Mucosa of rectum (tissue), 2 donors: ENCODE data around the gene MGRN1.

ENCODE experiments used
- H3K27ac ChIP-seq, 2 donors: one replicate each; pipeline ENCODE4 v1.7.0; 2013; ENCODE audit warnings: inconsistent platforms in 2 of 2, low read depth in 2 of 2, low read length in 2 of 2
- H3K27me3 ChIP-seq, 2 donors: one replicate each; pipeline ENCODE4 v1.7.0; 2013; ENCODE audit warnings: low read length in 2 of 2; ENCODE audit not compliant: control insufficient read depth in 2 of 2, insufficient read depth in 2 of 2
- H3K36me3 ChIP-seq, 2 donors: one replicate each; pipeline ENCODE4 v1.7.0; 2013; ENCODE audit warnings: low read length in 2 of 2; ENCODE audit not compliant: control insufficient read depth in 2 of 2, insufficient read depth in 2 of 2
- H3K4me1 ChIP-seq, 2 donors: one replicate each; pipeline ENCODE4 v1.7.0; 2013; ENCODE audit warnings: low read length in 2 of 2, mild to moderate bottlenecking in 1 of 2; ENCODE audit not compliant: control insufficient read depth in 2 of 2, insufficient read depth in 2 of 2
- H3K4me3 ChIP-seq, 2 donors: one replicate each; pipeline ENCODE4 v1.7.0; 2013; ENCODE audit warnings: low read length in 2 of 2
- H3K9ac ChIP-seq, 2 donors: one replicate each; pipeline ENCODE4 v1.7.0; 2013; ENCODE audit warnings: low read length in 2 of 2, low read depth in 1 of 2, mild to moderate bottlenecking in 1 of 2
- H3K9me3 ChIP-seq, 2 donors: one replicate each; pipeline ENCODE4 v1.7.0; 2013; ENCODE audit warnings: low read length in 2 of 2; ENCODE audit not compliant: control insufficient read depth in 2 of 2
- donor health status: healthy.
- donor health status: Normal muscosa, but diverticular disease.

MGRN1 gene

GRCh38 chr16:4612977-4613635, 11.5 kb upstream of the MGRN1 start:
- no peak overlapping the region for H3K27ac ChIP-seq
- peak overlapping the region; percentile 82 to 94 for H3K4me3 ChIP-seq
- peaks cover 29 to 35% of the 10 kb centered on the region in 2 donors for H3K4me1 ChIP-seq

GRCh38 chr16:4613636-4614570, 10.7 kb upstream of the MGRN1 start:
- H3K9me3 ChIP-seq = no peaks in the 10 kb centered on the region

More at GRCh38 chr16:4612977-4613635, 11.5 kb upstream of the MGRN1 start:
- no peaks in the 10 kb centered on the region for H3K9me3 ChIP-seq
- H3K27me3 ChIP-seq = no peaks in the 10 kb centered on the region
- H3K36me3 ChIP-seq = peaks cover 2 to 3% of the 10 kb centered on the region in 2 donors
- peak overlapping the region; percentile 63 to 95 for H3K9ac ChIP-seq

GRCh38 chr16:4614571-4615383, 9.8 kb upstream of the MGRN1 start, which contains the start of gene UBALD1:
TSS of gene UBALD1 (minus strand) at chr16:4614888. CDS start at chr16:4614797, 91 bp downstream.
- Histone ChIP-seq H3K27me3 (no peaks in the 10 kb centered on the region), H3K9ac (peak within 1 kb of the TSS; percentile 72 to 95), H3K4me3 (peak within 1 kb of the TSS; percentile 82 to 94), H3K27ac (peak within 1 kb of the TSS; percentile 91 to 95), H3K4me1 (peaks cover 33 to 37% of the 10 kb centered on the region in 2 donors), H3K36me3 (no peaks in the 10 kb centered on the region), H3K9me3 (no peaks in the 10 kb centered on the region)

More at GRCh38 chr16:4613636-4614570, 10.7 kb upstream of the MGRN1 start:
- Histone ChIP-seq H3K9ac (peak overlapping the region; percentile 63 to 95), H3K36me3 (no peaks in the 10 kb centered on the region), H3K4me3 (peak overlapping the region; percentile 82 to 94), H3K27me3 (no peaks in the 10 kb centered on the region), H3K27ac (peak overlapping the region; percentile 82 to 91), H3K4me1 (peaks cover 31 to 37% of the 10 kb centered on the region in 2 donors)

- Histone ChIP-seq H3K4me3 (peak overlapping the region; percentile 82 to 94), H3K9me3 (no peaks in the 10 kb centered on the region), H3K9ac (peak overlapping the region; percentile 72 to 78), H3K4me1 (peaks cover 33 to 37% of the 10 kb centered on the region in 2 donors), H3K27me3 (no peaks in the 10 kb centered on the region), H3K36me3 (no peaks in the 10 kb centered on the region), H3K27ac (peak overlapping the region; percentile 91 to 95)
Measured at GRCh38 chr16:4615384-4616046, 9.1 kb upstream of the MGRN1 start.

GRCh38 chr16:4616047-4616811, 8.4 kb upstream of the MGRN1 start:
- Histone ChIP-seq H3K9ac (peak overlapping the region; percentile 98 to 99), H3K9me3 (no peaks in the 10 kb centered on the region), H3K4me1 (peaks cover 33 to 37% of the 10 kb centered on the region in 2 donors), H3K36me3 (no peaks in the 10 kb centered on the region), H3K27me3 (no peaks in the 10 kb centered on the region), H3K4me3 (peak overlapping the region; percentile 82 to 94), H3K27ac (peak overlapping the region; percentile 99 to 100)

- Histone ChIP-seq H3K27ac (no peak overlapping the region), H3K36me3 (no peaks in the 10 kb centered on the region), H3K4me3 (no peak overlapping the region), H3K4me1 (peaks cover 30 to 34% of the 10 kb centered on the region in 2 donors), H3K9ac (no peak overlapping the region), H3K27me3 (no peaks in the 10 kb centered on the region), H3K9me3 (no peaks in the 10 kb centered on the region)
Measured at GRCh38 chr16:4617880-4618279, 6.7 kb upstream of the MGRN1 start.

GRCh38 chr16:4618645-4619418, 5.8 kb upstream of the MGRN1 start:
- peak overlapping the region in 1 of 2 donors; percentile 23 for H3K27ac ChIP-seq
- H3K27me3 ChIP-seq = no peaks in the 10 kb centered on the region
- no peak overlapping the region for H3K9ac ChIP-seq
- H3K36me3 ChIP-seq = no peaks in the 10 kb centered on the region
- no peak overlapping the region for H3K4me3 ChIP-seq
- H3K4me1 ChIP-seq = peaks cover 20 to 25% of the 10 kb centered on the region in 2 donors
- no peaks in the 10 kb centered on the region for H3K9me3 ChIP-seq

- Histone ChIP-seq H3K9me3 (no peaks in the 10 kb centered on the region), H3K9ac (peak overlapping the region in 1 of 2 donors; percentile 73), H3K4me1 (peaks cover 15 to 18% of the 10 kb centered on the region in 2 donors), H3K27ac (peak overlapping the region in 1 of 2 donors; percentile 96), H3K27me3 (no peaks in the 10 kb centered on the region), H3K36me3 (peaks cover 0 to 5% of the 10 kb centered on the region in 2 donors), H3K4me3 (peak overlapping the region in 1 of 2 donors; percentile 90)
Measured at GRCh38 chr16:4623593-4623992, 1.0 kb upstream of the MGRN1 start.
